Measurements from ENCODE around the gene LRRC4.

DNA sequence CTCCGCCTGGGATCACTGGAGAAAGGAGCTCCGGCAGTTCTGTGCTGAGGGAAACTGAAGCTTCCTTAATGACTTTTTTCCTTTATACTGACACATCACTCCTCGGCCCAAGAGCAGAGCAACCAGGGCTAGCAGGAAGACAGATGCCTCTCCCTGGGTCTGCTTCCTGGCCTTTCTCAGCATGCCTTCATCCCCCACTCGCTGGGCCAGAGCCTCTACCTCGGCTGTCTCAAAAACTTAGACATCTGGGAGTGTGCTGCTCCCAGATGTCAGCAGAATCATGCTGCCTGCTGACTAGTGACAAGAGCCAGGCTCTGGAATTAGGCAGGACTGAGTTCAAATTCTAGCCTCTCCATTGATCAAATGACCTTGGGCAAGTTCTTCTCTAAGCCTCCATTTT lies 24.4 kb upstream of the LRRC4 start:
- TF ChIP-seq, protein P1, sequence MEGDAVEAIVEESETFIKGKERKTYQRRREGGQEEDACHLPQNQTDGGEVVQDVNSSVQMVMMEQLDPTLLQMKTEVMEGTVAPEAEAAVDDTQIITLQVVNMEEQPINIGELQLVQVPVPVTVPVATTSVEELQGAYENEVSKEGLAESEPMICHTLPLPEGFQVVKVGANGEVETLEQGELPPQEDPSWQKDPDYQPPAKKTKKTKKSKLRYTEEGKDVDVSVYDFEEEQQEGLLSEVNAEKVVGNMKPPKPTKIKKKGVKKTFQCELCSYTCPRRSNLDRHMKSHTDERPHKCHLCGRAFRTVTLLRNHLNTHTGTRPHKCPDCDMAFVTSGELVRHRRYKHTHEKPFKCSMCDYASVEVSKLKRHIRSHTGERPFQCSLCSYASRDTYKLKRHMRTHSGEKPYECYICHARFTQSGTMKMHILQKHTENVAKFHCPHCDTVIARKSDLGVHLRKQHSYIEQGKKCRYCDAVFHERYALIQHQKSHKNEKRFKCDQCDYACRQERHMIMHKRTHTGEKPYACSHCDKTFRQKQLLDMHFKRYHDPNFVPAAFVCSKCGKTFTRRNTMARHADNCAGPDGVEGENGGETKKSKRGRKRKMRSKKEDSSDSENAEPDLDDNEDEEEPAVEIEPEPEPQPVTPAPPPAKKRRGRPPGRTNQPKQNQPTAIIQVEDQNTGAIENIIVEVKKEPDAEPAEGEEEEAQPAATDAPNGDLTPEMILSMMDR (IDR thresholded peaks at IDR 0.05) = no peak
- no peak for TF ChIP-seq POLR2A (IDR thresholded peaks at IDR 0.05)

All from lower leg skin (tissue), 3 donors.